IMR-90 (cell line): ENCODE measurements around the gene CGB5. TPM values are rescaled to one million over a fixed set of nuclear protein-coding genes. Genes with fewer than 3 reads are reported as not detected.

ENCODE experiments used
- ATAC-seq: fragments of 200-7000 bp; cut with Tn5 transposase; 2 replicates; pipeline ENCODE4 v1.9.1; 2020; ENCODE audit warnings: low read depth, mild to moderate bottlenecking, moderate library complexity
- BruUV-seq: library from RNA; stranded (reverse); fragments of 400-500 nt; replicated peaks from 2 replicates; lab custom pipeline; 2021; lab: Mats Ljungman, UMichigan
- CTCF ChIA-PET: fragments of 300-600 bp; formaldehyde crosslinking; extraction: SDS; loops from one replicate; lab custom pipeline; 2021; ENCODE audit warnings: antibody characterized with exemption; lab: Yijun Ruan, JAX
- POLR2A ChIA-PET: fragments of 300-600 bp; sonication (Branson Sonifier 250); formaldehyde crosslinking; loops from one replicate; lab custom pipeline; 2022; ENCODE audit warnings: antibody characterized with exemption; ENCODE audit not compliant: unreplicated experiment; lab: Charles Lee
- DNase-seq: peaks from one replicate; pipeline ENCODE4 v3.0.0; 2013
- H2AFZ ChIP-seq: replicated peaks from 2 replicates; pipeline ENCODE3; 2013; ENCODE audit warnings: low read length, mild to moderate bottlenecking; ENCODE audit not compliant: poor library complexity
- H2AK5ac ChIP-seq: 2 replicates; pipeline ENCODE4 v1.6.1; 2013; ENCODE audit warnings: low read depth, low read length, inconsistent platforms
- H2AK9ac ChIP-seq: replicated peaks from 2 replicates; pipeline ENCODE3; 2013; ENCODE audit warnings: mild to moderate bottlenecking, low read depth, low read length, moderate library complexity; ENCODE audit not compliant: poor library complexity
- H2BK120ac ChIP-seq: 2 replicates; pipeline ENCODE4 v1.6.1; 2013; ENCODE audit warnings: low read depth, low read length, inconsistent platforms
- H2BK15ac ChIP-seq: 3 replicates; pipeline ENCODE4 v1.6.1; 2013; ENCODE audit warnings: low read depth, low read length, inconsistent platforms
- H2BK20ac ChIP-seq: 2 replicates; pipeline ENCODE4 v1.6.1; 2013; ENCODE audit warnings: low read depth, mild to moderate bottlenecking, inconsistent platforms, low read length, moderate library complexity
- H2BK5ac ChIP-seq: 2 replicates; pipeline ENCODE4 v1.6.1; 2013; ENCODE audit warnings: mild to moderate bottlenecking, low read depth, low read length, inconsistent platforms; ENCODE audit not compliant: poor library complexity, severe bottlenecking
- H3K14ac ChIP-seq: replicated peaks from 2 replicates; pipeline ENCODE4 v1.6.1; 2013; ENCODE audit warnings: low read depth, low read length, inconsistent platforms
- H3K18ac ChIP-seq: 2 replicates; pipeline ENCODE4 v1.6.1; 2013; ENCODE audit warnings: low read depth, low read length, control low read depth
- H3K23ac ChIP-seq: 2 replicates; pipeline ENCODE4 v1.6.1; 2013; ENCODE audit warnings: low read depth, low read length, inconsistent platforms
- H3K27ac ChIP-seq: 2 replicates; pipeline ENCODE4 v1.5.1; 2013; ENCODE audit warnings: mild to moderate bottlenecking, control low read depth, low read length; ENCODE audit not compliant: insufficient read depth
- H3K27me3 ChIP-seq: 2 replicates; pipeline ENCODE4 v1.6.1; 2013; ENCODE audit warnings: low read length; ENCODE audit not compliant: control insufficient read depth, insufficient read depth
- H3K36me3 ChIP-seq: 2 replicates; pipeline ENCODE4 v1.6.1; 2013; ENCODE audit warnings: low read length, mixed read lengths; ENCODE audit not compliant: control insufficient read depth, insufficient read depth
- H3K4ac ChIP-seq: 2 replicates; pipeline ENCODE4 v1.6.1; 2013; ENCODE audit warnings: low read depth, low read length, inconsistent platforms
- H3K4me1 ChIP-seq: 2 replicates; pipeline ENCODE4 v1.6.1; 2013; ENCODE audit warnings: low read length, mixed read lengths; ENCODE audit not compliant: control insufficient read depth, insufficient read depth
- H3K4me2 ChIP-seq: 2 replicates; pipeline ENCODE4 v1.6.1; 2013; ENCODE audit warnings: low read depth, mild to moderate bottlenecking, control low read depth, low read length, moderate library complexity
- H3K4me3 ChIP-seq: 2 replicates; pipeline ENCODE4 v1.5.1; 2013; ENCODE audit warnings: low read depth, mild to moderate bottlenecking, control low read depth, low read length, moderate library complexity; ENCODE audit not compliant: insufficient read depth
- H3K56ac ChIP-seq: 2 replicates; pipeline ENCODE4 v1.6.1; 2013; ENCODE audit warnings: low read length, inconsistent platforms; ENCODE audit not compliant: insufficient read depth; ENCODE audit errors: extremely low read depth
- H3K79me1 ChIP-seq, 2 experiments: 2 replicates each; pipeline ENCODE4 v1.6.1; 2013; ENCODE audit warnings: low read length in 2 of 2, inconsistent platforms in 1 of 2, low read depth in 1 of 2
- H3K9ac ChIP-seq: 2 replicates; pipeline ENCODE4 v1.6.1; 2013; ENCODE audit warnings: low read depth, low read length, control low read depth
- H3K9me1 ChIP-seq: 2 replicates; pipeline ENCODE4 v1.6.1; 2013; ENCODE audit warnings: low read length, inconsistent platforms; ENCODE audit not compliant: insufficient read depth
- H3K9me3 ChIP-seq: 2 replicates; pipeline ENCODE4 v1.6.1; 2013; ENCODE audit warnings: low read length; ENCODE audit not compliant: control insufficient read depth, insufficient read depth
- H4K20me1 ChIP-seq: 2 replicates; pipeline ENCODE4 v1.6.1; 2013; ENCODE audit warnings: low read length, inconsistent platforms; ENCODE audit not compliant: insufficient read depth
- H4K5ac ChIP-seq: 2 replicates; pipeline ENCODE4 v1.6.1; 2013; ENCODE audit warnings: mild to moderate bottlenecking, low read depth, low read length, control low read depth
- H4K8ac ChIP-seq, 2 experiments: 2 replicates each; pipeline ENCODE4 v1.6.1; 2013; ENCODE audit warnings: low read depth in 2 of 2, low read length in 2 of 2, control low read depth in 1 of 2, inconsistent platforms in 1 of 2
- H4K91ac ChIP-seq: 2 replicates; pipeline ENCODE4 v1.6.1; 2013; ENCODE audit warnings: low read depth, low read length, inconsistent platforms; ENCODE audit not compliant: insufficient read depth
- RAD21 ChIP-seq: IDR thresholded peaks from 2 replicates; pipeline ENCODE4 v1.6.1; 2012; ENCODE audit warnings: low read length, improper control_type of control experiment
- SMC3 ChIP-seq: fragments of 150-350 bp; IDR thresholded peaks from 2 replicates; pipeline ENCODE4 v1.6.1; 2016; ENCODE audit warnings: low read depth, mild to moderate bottlenecking, antibody characterized with exemption, low read length, moderate library complexity
- WGBS, 2 experiments: methylation state at CpG; one replicate each; pipeline versions ENCODE4 v1.1.5 to v1.1.7; 2013; ENCODE audit warnings: missing lambda C conversion rate in 2 of 2; ENCODE audit not compliant: insufficient read length in 1 of 2; ENCODE audit errors: extremely low coverage in 2 of 2; 5-methylcytosine and 5-hydroxymethylcytosine counted together
- dilution Hi-C: fragments of 300-500 bp; cut with HindIII; formaldehyde crosslinking; loops from one replicate; pipeline ENCODE4 v1.14.3; 2018; ENCODE audit warnings: low sequenced_read_pairs; ENCODE audit not compliant: unreplicated experiment
- in situ Hi-C: fragments of 300-500 bp; cut with MboI; formaldehyde crosslinking; loops from 3 replicates; pipeline ENCODE4 v1.14.3; 2019; ENCODE audit warnings: low sequenced_read_pairs, inconsistent platforms, mixed read lengths
- intact Hi-C: fragments of 100-400 bp; cut with micrococcal nuclease; formaldehyde crosslinking; loops from 2 replicates; pipeline ENCODE4 v1.10.0; 2022
- polyA plus RNA-seq, 3 experiments: library from polyadenylated mRNA; depleted of rRNA; stranded (reverse); fragments of >200 nt; gene quantifications; 2 replicates each; pipeline ENCODE4 v1.2.3, GENCODE V29; 2012; ENCODE audit warnings: low replicate concordance in 1 of 3
- total RNA-seq: library from RNA; depleted of rRNA; stranded (reverse); fragments of >200 nt; gene quantifications from 2 replicates; pipeline ENCODE4 v1.2.3, GENCODE V29; 2012
- TF ChIP-seq, protein P1 (sequence below): fragments of 150-350 bp; IDR thresholded peaks from 2 replicates; pipeline ENCODE4 v1.6.1; 2016; ENCODE audit warnings: low read depth, mild to moderate bottlenecking, low read length, moderate library complexity, borderline replicate concordance

CGB5 gene
- total and polyA plus RNA-seq, 2 of the 4 experiments (the other 2 are of a cell fraction), result not detected

DNA sequence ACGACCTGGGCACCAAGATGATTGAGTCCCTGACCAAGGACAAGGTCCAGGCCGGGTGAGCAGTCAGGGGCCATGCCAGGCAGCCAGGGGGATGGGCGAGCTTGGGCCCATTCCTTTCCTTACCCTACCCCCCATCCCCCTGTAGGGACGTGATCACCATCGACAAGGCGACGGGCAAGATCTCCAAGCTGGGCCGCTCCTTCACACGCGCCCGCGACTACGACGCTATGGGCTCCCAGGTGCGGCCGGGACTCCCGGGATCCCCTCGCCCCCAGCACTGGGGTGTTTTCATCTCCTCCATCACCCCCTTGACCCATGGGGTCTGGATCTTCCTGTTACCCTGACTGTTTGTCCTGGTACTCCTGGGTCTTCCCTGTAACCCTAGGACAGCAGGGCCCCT, 33.8 kb upstream of the CGB5 start:
- in situ Hi-C loops, result no loop called here

More for the DNA sequence above, 33.8 kb upstream of the CGB5 start:
- H3K9ac ChIP-seq, result no peak overlapping the region
- H2AK9ac ChIP-seq, result no peak overlapping the region
- DNase-seq (no peak), ATAC-seq (no peak)
- no peak overlapping the region for H2AK5ac ChIP-seq
- no peak overlapping the region for H2BK120ac ChIP-seq
- H3K9me1 ChIP-seq, result peaks cover 2% of the 10 kb centered on the region; the same call in 1 of the 2 replicates
- H3K36me3 ChIP-seq, result peaks cover 67% of the 10 kb centered on the region
- TF ChIP-seq SMC3 (no peak), RAD21 (no peak)
- TF ChIP-seq, protein P1, sequence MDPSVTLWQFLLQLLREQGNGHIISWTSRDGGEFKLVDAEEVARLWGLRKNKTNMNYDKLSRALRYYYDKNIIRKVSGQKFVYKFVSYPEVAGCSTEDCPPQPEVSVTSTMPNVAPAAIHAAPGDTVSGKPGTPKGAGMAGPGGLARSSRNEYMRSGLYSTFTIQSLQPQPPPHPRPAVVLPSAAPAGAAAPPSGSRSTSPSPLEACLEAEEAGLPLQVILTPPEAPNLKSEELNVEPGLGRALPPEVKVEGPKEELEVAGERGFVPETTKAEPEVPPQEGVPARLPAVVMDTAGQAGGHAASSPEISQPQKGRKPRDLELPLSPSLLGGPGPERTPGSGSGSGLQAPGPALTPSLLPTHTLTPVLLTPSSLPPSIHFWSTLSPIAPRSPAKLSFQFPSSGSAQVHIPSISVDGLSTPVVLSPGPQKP, result no peak
- no peak overlapping the region for H2BK5ac ChIP-seq
- no peak overlapping the region for H3K23ac ChIP-seq
- no peaks in the 10 kb centered on the region; the same call in 1 of the 2 replicates for H4K20me1 ChIP-seq
- H3K4me2 ChIP-seq, result no peak overlapping the region
- H3K18ac ChIP-seq, result no peak overlapping the region
- H2BK20ac ChIP-seq, result no peak overlapping the region
- no peak overlapping the region for H3K27ac ChIP-seq
- BruUV-seq, result no TSS peak
- no peaks in the 10 kb centered on the region for H3K9me3 ChIP-seq
- H3K14ac ChIP-seq, result no peak overlapping the region
- intact Hi-C loops, result no loop called here
- H3K4me3 ChIP-seq, result no peak overlapping the region
- POLR2A ChIA-PET, result no interaction called here
- H3K27me3 ChIP-seq, result no peaks in the 10 kb centered on the region
- H3K79me1 ChIP-seq, result peaks cover 0 to 3% of the 10 kb centered on the region in 2 experiments; a peak in 1 of 4 replicates
- H2BK15ac ChIP-seq, result no peak overlapping the region
- H2AFZ ChIP-seq, result no peak overlapping the region
- H4K5ac ChIP-seq, result no peak overlapping the region
- H4K8ac ChIP-seq, result no peak overlapping the region
- H3K4ac ChIP-seq, result no peak overlapping the region
- no peaks in the 10 kb centered on the region for H3K4me1 ChIP-seq
- dilution Hi-C loops, result no loop called here
- H4K91ac ChIP-seq, result no peak overlapping the region
- CTCF ChIA-PET, result interaction anchor here (0.6 kb wide), 2 partner anchors 10 to 221 kb away, joined by 4 to 5 read pairs; no protein-coding TSS in a partner anchor
- H3K56ac ChIP-seq, result no peak overlapping the region
- 93% methylated on average over 2 of the region's 18 CpGs; no CpG with 5 or more reads in 1 of the 2 experiments for WGBS, 2 experiments
